PFSK-1 (cell line): ENCODE measurements around the gene CD34.

Experiments used
- FOXP2 ChIP-seq: optimal IDR thresholded peaks from 2 replicates; pipeline ENCODE3; 2011; ENCODE audit warnings: borderline replicate concordance, control low read depth, inconsistent platforms; ENCODE audit not compliant: insufficient read depth; ENCODE audit errors: extremely low read length, extremely low read depth
- POLR2AphosphoS5 ChIP-seq: IDR thresholded peaks from 2 replicates; pipeline ENCODE4 v1.6.1; 2012; ENCODE audit warnings: low read depth, mild to moderate bottlenecking, control low read depth, low read length, moderate library complexity
- REST ChIP-seq, 2 experiments: IDR thresholded peaks; 2 replicates each; pipeline versions ENCODE4 v1.6.1 to v1.8.0; 2011 to 2012; ENCODE audit warnings: low read depth in 2 of 2, low read length in 2 of 2, control low read depth in 1 of 2, inconsistent platforms in 1 of 2, mild to moderate bottlenecking in 1 of 2, moderate library complexity in 1 of 2; ENCODE audit not compliant: insufficient read depth in 1 of 2

DNA sequence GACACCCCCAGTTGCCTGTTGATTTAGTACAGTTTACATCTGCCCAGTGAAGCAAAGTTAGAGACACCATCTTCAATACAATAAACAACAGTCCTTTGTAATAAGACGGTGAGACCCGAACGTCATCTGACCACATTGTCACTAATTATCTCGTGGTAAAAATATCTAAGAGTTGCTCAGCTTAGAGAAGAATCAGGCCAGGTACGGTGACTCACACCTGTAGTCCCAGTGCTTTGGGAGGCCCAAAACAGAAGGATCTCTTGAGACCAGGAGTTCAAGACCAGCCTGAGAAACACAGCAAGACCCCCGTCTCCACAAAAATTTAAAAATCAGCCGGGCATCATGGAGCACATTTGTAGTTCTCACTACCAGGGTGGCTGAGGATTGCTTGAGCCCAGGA, 53.5 kb downstream of the CD34 start:
- no peak for TF ChIP-seq POLR2AphosphoS5
- TF ChIP-seq REST (IDR thresholded peaks at IDR 0.05; ENCODE audit: insufficient read depth in 1 of 2, low read depth in 2 of 2, low read length in 2 of 2) = no peak
- TF ChIP-seq FOXP2 = no peak
